Activated CD8-positive, alpha-beta T cell treated with anti-CD3 and anti-CD28 coated beads, Interleukin-2, amount 10 ng/mL, durations not matched to agents 7 days and 5 days (primary cell): Measurements from ENCODE around the gene GABPB2. TPM values are rescaled to one million over a fixed set of nuclear protein-coding genes. Genes with fewer than 3 reads are reported as not detected.

Source experiments
- ATAC-seq: fragments of 150-1000 bp; cut with Tn5 transposase; one replicate; pipeline ENCODE4 v1.10.0; 2021; ENCODE audit warnings: moderate library complexity
- CTCF ChIA-PET: fragments of 350-600 bp; sonication (Branson Sonifier 250); formaldehyde crosslinking; loops from one replicate; lab custom pipeline; 2021; ENCODE audit warnings: antibody characterized with exemption; lab: Charles Lee
- POLR2A ChIA-PET: fragments of 350-600 bp; sonication (Branson Sonifier 250); formaldehyde crosslinking; loops from one replicate; lab custom pipeline; 2021; ENCODE audit warnings: antibody characterized with exemption; lab: Charles Lee
- DNase-seq: peaks from one replicate; pipeline ENCODE4 v3.0.0-alpha.2; 2020
- H3K27ac Mint-ChIP-seq: one replicate; pipeline ENCODE4 v1.8.0; 2021; ENCODE audit warnings: mild to moderate bottlenecking, mixed read lengths
- H3K27me3 Mint-ChIP-seq: one replicate; pipeline ENCODE4 v1.8.0; 2021; ENCODE audit warnings: low read depth, mixed read lengths
- H3K36me3 Mint-ChIP-seq: one replicate; pipeline ENCODE4 v1.8.0; 2021; ENCODE audit warnings: low read depth, mixed read lengths
- H3K4me1 Mint-ChIP-seq: one replicate; pipeline ENCODE4 v1.8.0; 2021; ENCODE audit warnings: low read depth, mixed read lengths
- H3K4me3 Mint-ChIP-seq: one replicate; pipeline ENCODE4 v1.8.0; 2021; ENCODE audit warnings: mild to moderate bottlenecking, mixed read lengths
- H3K9me3 Mint-ChIP-seq: one replicate; pipeline ENCODE4 v1.8.0; 2022; ENCODE audit warnings: mixed read lengths; ENCODE audit not compliant: insufficient read depth
- total RNA-seq, 2 experiments: library from RNA; stranded (reverse); gene quantifications; one replicate each; pipeline ENCODE4 v1.2.3, GENCODE V29; 2021

The GABPB2 gene
- total RNA-seq, 2 experiments from 2014 or later = 32.7 to 34.4 TPM

GRCh38 chr1:151144474-151145303, 74.1 kb downstream of the GABPB2 start:
- ATAC-seq (no peak), DNase-seq (no peak)
- POLR2A ChIA-PET = no interaction called here
- no peak overlapping the region for H3K4me3 Mint-ChIP-seq
- CTCF ChIA-PET = interaction anchor here (0.7 to 4.4 kb wide), 3 partner anchors 10 to 12 kb away, joined by 3 to 28 read pairs (median 5); partner anchors contain the start of gene TNFAIP8L2
- H3K36me3 Mint-ChIP-seq = no peaks in the 10 kb centered on the region
- H3K9me3 Mint-ChIP-seq = no peaks in the 10 kb centered on the region
- H3K4me1 Mint-ChIP-seq = peaks cover 15% of the 10 kb centered on the region
- H3K27ac Mint-ChIP-seq = no peak overlapping the region
- H3K27me3 Mint-ChIP-seq = peaks cover 13% of the 10 kb centered on the region

DNA sequence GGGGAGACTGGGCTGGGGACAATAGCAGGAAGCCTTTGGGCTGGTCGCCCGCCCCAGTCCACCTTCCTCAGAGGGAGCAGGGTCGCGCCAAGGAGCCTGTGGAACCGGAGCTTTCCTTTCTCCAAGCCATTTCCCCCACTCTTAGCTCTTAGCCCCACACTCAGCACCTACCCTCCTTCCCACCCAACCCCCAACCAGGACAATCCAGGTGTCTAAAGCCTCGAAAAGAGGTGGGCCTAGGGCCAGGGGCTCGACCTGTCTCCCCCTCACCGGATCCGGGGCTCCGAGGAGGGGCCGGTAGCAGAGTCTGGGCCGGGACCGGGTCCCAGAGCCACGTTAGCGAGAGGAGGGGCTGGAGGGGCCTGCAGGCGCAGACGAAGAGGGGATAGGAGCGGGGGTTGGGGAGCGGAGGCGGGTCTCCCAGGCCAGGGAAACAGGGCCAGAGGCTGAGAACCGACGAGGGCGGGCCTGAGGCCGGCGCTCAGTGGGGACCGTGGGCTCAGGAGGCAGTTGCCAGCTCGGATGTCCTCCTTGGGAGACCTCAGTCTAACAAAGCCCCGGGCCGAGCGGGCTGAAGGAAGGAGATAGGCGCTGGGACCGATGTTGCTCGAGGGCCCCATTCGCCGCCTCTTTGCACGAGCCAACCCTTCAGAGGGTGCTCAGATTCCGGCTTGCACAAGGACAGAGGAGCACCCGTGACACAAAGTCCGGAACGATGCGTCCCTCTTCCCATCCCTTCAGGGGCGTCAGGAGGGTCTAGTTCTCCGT, 74.9 kb downstream of the GABPB2 start:
- Mint-ChIP-seq H3K4me3 (peak overlapping the region; percentile 81), H3K4me1 (peaks cover 15% of the 10 kb centered on the region), H3K9me3 (no peaks in the 10 kb centered on the region), H3K36me3 (no peaks in the 10 kb centered on the region), H3K27ac (no peak overlapping the region), H3K27me3 (peaks cover 13% of the 10 kb centered on the region)
- POLR2A ChIA-PET = no interaction called here
- ATAC-seq (no peak), DNase-seq (peak; percentile 46)
- CTCF ChIA-PET = interaction anchor here (0.7 to 1.3 kb wide), 2 partner anchors 11 kb away, joined by 3 to 5 read pairs; partner anchors contain the start of gene TNFAIP8L2

- CTCF ChIA-PET = no interaction called here
These were observed 75.5 kb downstream of the GABPB2 start for GRCh38 chr1:151146072-151146411.

DNA sequence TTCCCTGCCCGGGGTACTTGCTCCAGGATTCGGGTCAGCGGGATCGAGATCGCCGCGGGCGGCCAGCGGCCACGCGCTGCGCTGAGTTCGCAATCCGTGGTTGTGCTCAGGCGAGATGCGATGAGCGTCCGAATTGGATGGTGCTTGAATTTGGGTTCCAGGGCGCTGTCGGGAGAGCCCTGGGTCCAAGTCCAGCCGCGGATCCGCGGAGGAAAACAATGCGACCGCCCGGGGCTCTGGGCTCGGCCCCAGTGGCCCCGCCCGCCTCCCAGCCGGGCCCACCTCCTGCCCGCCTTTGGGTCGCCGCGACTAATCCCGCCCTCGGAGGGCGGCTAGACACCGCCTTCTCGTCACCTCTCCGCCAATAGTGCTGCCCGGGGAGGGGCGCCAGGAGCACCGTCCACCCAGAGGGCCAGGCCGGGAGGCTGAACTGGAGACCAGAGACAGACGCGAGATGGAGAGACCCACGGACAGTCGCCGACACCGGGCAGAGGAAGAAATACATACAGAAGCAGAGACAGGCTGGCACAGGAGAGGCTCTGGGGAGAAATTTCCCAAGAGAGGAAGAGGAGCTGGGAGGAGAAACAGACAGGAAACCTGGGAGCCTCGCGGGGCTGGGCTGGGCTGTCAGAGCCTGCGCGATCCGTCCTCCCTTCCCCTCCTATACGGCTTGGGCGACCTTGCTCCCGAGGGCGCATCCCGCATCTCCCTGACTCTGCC, 76.0 kb downstream of the GABPB2 start, which contains the start of gene SEMA6C:
SEMA6C (minus strand) TSS at position 220 of the 720 bp plus-strand sequence. CDS start 4,010 bp downstream, outside the sequence.
- Mint-ChIP-seq H3K4me3 (peak within 1 kb of the TSS; percentile 81), H3K27me3 (peaks cover 13% of the 10 kb centered on the region), H3K36me3 (no peaks in the 10 kb centered on the region), H3K4me1 (peaks cover 15% of the 10 kb centered on the region), H3K27ac (peak within 1 kb of the TSS; percentile 28), H3K9me3 (no peaks in the 10 kb centered on the region)
- POLR2A ChIA-PET = interaction anchor here (0.9 to 1.4 kb wide), 2 partner anchors 11 to 12 kb away, joined by 3 to 4 read pairs; no protein-coding TSS in a partner anchor
- CTCF ChIA-PET = interaction anchor here (1.0 to 13.1 kb wide), 4 partner anchors 9 to 55 kb away, joined by 3 to 337 read pairs (median 8); partner anchors contain the start of gene TNFAIP8L2
- ATAC-seq (peak; percentile 100), DNase-seq (peak; percentile 91)

More at GRCh38 chr1:151146072-151146411, 75.5 kb downstream of the GABPB2 start:
- peak overlapping the region; percentile 81 for H3K4me3 Mint-ChIP-seq
- H3K4me1 Mint-ChIP-seq = peaks cover 15% of the 10 kb centered on the region
- ATAC-seq (peak; percentile 16), DNase-seq (no peak)
- H3K36me3 Mint-ChIP-seq = no peaks in the 10 kb centered on the region
- no peaks in the 10 kb centered on the region for H3K9me3 Mint-ChIP-seq
- POLR2A ChIA-PET = no interaction called here
- no peak overlapping the region for H3K27ac Mint-ChIP-seq
- H3K27me3 Mint-ChIP-seq = peaks cover 13% of the 10 kb centered on the region

DNA sequence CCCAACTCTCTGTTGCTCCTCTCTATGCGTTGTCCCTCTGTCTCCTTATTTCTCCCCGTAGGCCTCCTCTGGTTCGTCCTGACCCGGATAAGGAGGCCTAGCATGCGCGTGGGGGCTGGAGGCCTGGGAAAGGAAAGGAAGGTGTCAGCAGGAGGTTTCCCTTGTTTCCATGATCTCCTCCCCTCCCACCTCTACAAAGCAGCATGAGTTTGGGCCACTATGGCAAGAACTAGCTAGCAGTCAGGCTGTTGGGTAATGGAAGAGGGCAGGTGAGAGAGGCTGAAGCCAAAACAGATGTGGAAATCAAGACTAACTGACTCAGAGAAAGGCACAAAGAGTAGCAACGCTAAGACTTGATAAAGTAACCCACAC, 76.6 kb downstream of the GABPB2 start:
- no peaks in the 10 kb centered on the region for H3K36me3 Mint-ChIP-seq
- H3K4me3 Mint-ChIP-seq = peak overlapping the region; percentile 81
- ATAC-seq (no peak), DNase-seq (no peak)
- no peaks in the 10 kb centered on the region for H3K9me3 Mint-ChIP-seq
- peaks cover 15% of the 10 kb centered on the region for H3K4me1 Mint-ChIP-seq
- POLR2A ChIA-PET = interaction anchor here (0.9 to 1.4 kb wide), 2 partner anchors 10 to 13 kb away, joined by 3 to 4 read pairs; no protein-coding TSS in a partner anchor
- H3K27ac Mint-ChIP-seq = no peak overlapping the region
- peaks cover 13% of the 10 kb centered on the region for H3K27me3 Mint-ChIP-seq
- CTCF ChIA-PET = interaction anchor here (1.0 to 13.1 kb wide), 4 partner anchors 8 to 56 kb away, joined by 3 to 337 read pairs (median 8); partner anchors contain the start of gene TNFAIP8L2

- peaks cover 13% of the 10 kb centered on the region for H3K27me3 Mint-ChIP-seq
- DNase-seq (no peak), ATAC-seq (no peak)
- no peaks in the 10 kb centered on the region for H3K9me3 Mint-ChIP-seq
- H3K4me1 Mint-ChIP-seq = peaks cover 15% of the 10 kb centered on the region
- ChIA-PET POLR2A (interaction anchor here (0.9 to 1.4 kb wide), 2 partner anchors 10 to 13 kb away, joined by 3 to 4 read pairs; no protein-coding TSS in a partner anchor), CTCF (interaction anchor here (1.0 to 13.1 kb wide), 4 partner anchors 8 to 56 kb away, joined by 3 to 337 read pairs (median 8); partner anchors contain the start of gene TNFAIP8L2)
- H3K27ac Mint-ChIP-seq = no peak overlapping the region
- H3K36me3 Mint-ChIP-seq = no peaks in the 10 kb centered on the region
- no peak overlapping the region for H3K4me3 Mint-ChIP-seq
These were observed 77.1 kb downstream of the GABPB2 start for GRCh38 chr1:151147665-151148064.

GRCh38 chr1:151156515-151156819, 85.9 kb downstream of the GABPB2 start, which contains the start of gene TNFAIP8L2:
TSS of gene TNFAIP8L2 (plus strand) at chr1:151156649. CDS start at chr1:151158698, 2,049 bp downstream.
- H3K9me3 Mint-ChIP-seq = no peaks in the 10 kb centered on the region
- peak within 1 kb of the TSS; percentile 98 for H3K27ac Mint-ChIP-seq
- DNase-seq (peak; percentile 89), ATAC-seq (peak; percentile 89)
- ChIA-PET CTCF (interaction anchor here (0.6 to 13.1 kb wide), 35 partner anchors 8 to 793 kb away, joined by 3 to 337 read pairs (median 4); partner anchors contain the start of genes CDC42SE1, GABPB2, RPRD2 and SCNM1), POLR2A (interaction anchor here (0.6 to 2.6 kb wide), 14 partner anchors 9 to 793 kb away, joined by 3 to 24 read pairs (median 6); partner anchors contain the start of genes BNIPL, CDC42SE1, GABPB2 and LYSMD1)
- H3K27me3 Mint-ChIP-seq = no peaks in the 10 kb centered on the region
- H3K4me3 Mint-ChIP-seq = peak within 1 kb of the TSS; percentile 100
- peaks cover 55% of the 10 kb centered on the region for H3K4me1 Mint-ChIP-seq
- peaks cover 36% of the 10 kb centered on the region for H3K36me3 Mint-ChIP-seq

- CTCF ChIA-PET = interaction anchor here (0.6 to 13.1 kb wide), 39 partner anchors 8 to 793 kb away, joined by 3 to 337 read pairs (median 4); partner anchors contain the start of genes CDC42SE1, GABPB2, RPRD2 and SCNM1
- H3K36me3 Mint-ChIP-seq = peaks cover 43% of the 10 kb centered on the region
- H3K4me1 Mint-ChIP-seq = peaks cover 62% of the 10 kb centered on the region
- POLR2A ChIA-PET = interaction anchor here (0.6 to 2.6 kb wide), 16 partner anchors 9 to 793 kb away, joined by 3 to 24 read pairs (median 4); partner anchors contain the start of genes CDC42SE1, GABPB2, LYSMD1 and MINDY1
- H3K27ac Mint-ChIP-seq = peak overlapping the region; percentile 98
- DNase-seq (peak; percentile 80), ATAC-seq (peak; percentile 40)
- peak overlapping the region; percentile 100 for H3K4me3 Mint-ChIP-seq
- no peaks in the 10 kb centered on the region for H3K27me3 Mint-ChIP-seq
- no peaks in the 10 kb centered on the region for H3K9me3 Mint-ChIP-seq
These were observed 86.5 kb downstream of the GABPB2 start for GRCh38 chr1:151157067-151157531.

DNA sequence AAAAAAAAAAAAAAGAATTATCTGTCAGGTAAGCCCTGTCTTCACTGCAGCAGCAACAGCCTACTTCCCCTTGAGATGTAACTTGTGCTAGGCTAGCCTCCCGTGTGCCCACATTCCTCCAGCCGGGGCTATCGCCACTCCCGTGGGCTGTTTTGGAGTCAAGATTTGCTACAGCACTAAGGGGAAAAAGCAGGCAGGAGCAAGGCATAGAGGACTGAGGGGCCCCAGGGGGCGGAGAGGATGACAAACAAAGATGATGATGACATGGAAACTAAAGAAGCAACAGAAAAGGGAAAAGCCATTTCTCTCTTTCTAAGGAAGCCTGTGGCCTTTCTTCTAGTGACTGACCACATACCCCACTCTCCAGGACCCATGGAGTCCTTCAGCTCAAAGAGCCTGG, 87.8 kb downstream of the GABPB2 start:
- ATAC-seq (no peak), DNase-seq (no peak)
- Mint-ChIP-seq H3K27ac (peak overlapping the region; percentile 98), H3K9me3 (no peaks in the 10 kb centered on the region), H3K36me3 (peaks cover 43% of the 10 kb centered on the region), H3K4me1 (peaks cover 62% of the 10 kb centered on the region), H3K27me3 (no peaks in the 10 kb centered on the region), H3K4me3 (peak overlapping the region; percentile 100)
- POLR2A ChIA-PET = interaction anchor here (1.4 to 2.6 kb wide), 6 partner anchors 27 to 123 kb away, joined by 3 to 12 read pairs (median 8); partner anchors contain the start of genes VPS72 and ZNF687
- CTCF ChIA-PET = interaction anchor here (1.1 to 13.1 kb wide), 9 partner anchors 10 to 152 kb away, joined by 3 to 337 read pairs (median 15); partner anchors contain the start of gene GABPB2

- Mint-ChIP-seq H3K36me3 (peaks cover 43% of the 10 kb centered on the region), H3K9me3 (no peaks in the 10 kb centered on the region), H3K27ac (peak overlapping the region; percentile 98), H3K4me3 (peak overlapping the region; percentile 100), H3K4me1 (peaks cover 62% of the 10 kb centered on the region), H3K27me3 (no peaks in the 10 kb centered on the region)
- ATAC-seq (no peak), DNase-seq (no peak)
- ChIA-PET POLR2A (interaction anchor here (1.5 to 2.6 kb wide), 3 partner anchors 27 to 123 kb away, joined by 4 to 12 read pairs (median 5); partner anchors contain the start of genes VPS72 and ZNF687), CTCF (interaction anchor here (1.1 to 13.1 kb wide), 6 partner anchors 45 to 153 kb away, joined by 3 to 337 read pairs (median 12); partner anchors contain the start of genes CDC42SE1 and GABPB2)
These were observed 88.2 kb downstream of the GABPB2 start for GRCh38 chr1:151158751-151159251.
